Karpas-422 (cell line): ENCODE results near the gene PAMR1. TPM values are rescaled to one million over a fixed set of nuclear protein-coding genes. Genes with fewer than 3 reads are reported as not detected.

ENCODE experiments used
- DNase-seq: peaks from one replicate; pipeline ENCODE4 v3.0.0-alpha.2; 2015
- H2AFZ ChIP-seq: fragments of 200-600 bp; sonication (generic); 2 replicates; pipeline ENCODE4 v1.6.1; 2014; ENCODE audit warnings: antibody characterized with exemption, low read length, mixed read lengths
- H3K27ac ChIP-seq: fragments of 200-600 bp; sonication (generic); 2 replicates; pipeline ENCODE4 v1.5.1; 2014; ENCODE audit warnings: mild to moderate bottlenecking, low read length, moderate library complexity
- H3K27me3 ChIP-seq: fragments of 200-600 bp; sonication (generic); 2 replicates; pipeline ENCODE4 v1.6.1; 2014; ENCODE audit warnings: low read length, mixed read lengths
- H3K36me3 ChIP-seq: fragments of 200-600 bp; sonication (generic); 2 replicates; pipeline ENCODE4 v1.6.1; 2014; ENCODE audit warnings: low read length, mixed read lengths; ENCODE audit not compliant: insufficient read depth
- H3K4me1 ChIP-seq: fragments of 200-600 bp; sonication (generic); 2 replicates; pipeline ENCODE4 v1.6.1; 2014; ENCODE audit warnings: mild to moderate bottlenecking, low read length, mixed read lengths
- H3K4me2 ChIP-seq: fragments of 200-600 bp; sonication (generic); 2 replicates; pipeline ENCODE4 v1.6.1; 2014; ENCODE audit warnings: low read length, low read depth, mild to moderate bottlenecking; ENCODE audit not compliant: poor library complexity, severe bottlenecking
- H3K4me3 ChIP-seq: fragments of 200-600 bp; sonication (generic); 2 replicates; pipeline ENCODE4 v1.5.1; 2014; ENCODE audit warnings: mild to moderate bottlenecking, antibody characterized with exemption, low read length, mixed read lengths
- H3K79me2 ChIP-seq: fragments of 200-600 bp; sonication (generic); 2 replicates; pipeline ENCODE4 v1.6.1; 2014; ENCODE audit warnings: mild to moderate bottlenecking, low read length, mixed read lengths
- H3K9ac ChIP-seq: fragments of 200-600 bp; sonication (generic); 2 replicates; pipeline ENCODE4 v1.6.0; 2014; ENCODE audit warnings: low read length
- H3K9me2 ChIP-seq: fragments of 200-600 bp; sonication (generic), shearing (Covaris generic); replicated peaks from 2 replicates; pipeline ENCODE4 v1.6.0; 2014; ENCODE audit warnings: mild to moderate bottlenecking, low read length, moderate library complexity; ENCODE audit not compliant: insufficient read depth
- H3K9me3 ChIP-seq: fragments of 300-700, 200-600 bp; sonication (generic); 2 replicates; pipeline ENCODE4 v1.6.1; 2014; ENCODE audit warnings: low read length, mixed read lengths
- H4K20me1 ChIP-seq: fragments of 200-600 bp; sonication (generic); 2 replicates; pipeline ENCODE4 v1.6.1; 2014; ENCODE audit warnings: mild to moderate bottlenecking, antibody characterized with exemption, low read length, low read depth; ENCODE audit not compliant: insufficient read depth
- total RNA-seq: library from RNA; depleted of rRNA; stranded (reverse); fragments of >200 nt; shearing (Covaris generic); gene quantifications from 2 replicates; pipeline ENCODE4 v1.2.3, GENCODE V29; 2014; ENCODE audit warnings: low replicate concordance

Gene PAMR1
- total RNA-seq, 1 experiment from 2014 or later = not detected

DNA sequence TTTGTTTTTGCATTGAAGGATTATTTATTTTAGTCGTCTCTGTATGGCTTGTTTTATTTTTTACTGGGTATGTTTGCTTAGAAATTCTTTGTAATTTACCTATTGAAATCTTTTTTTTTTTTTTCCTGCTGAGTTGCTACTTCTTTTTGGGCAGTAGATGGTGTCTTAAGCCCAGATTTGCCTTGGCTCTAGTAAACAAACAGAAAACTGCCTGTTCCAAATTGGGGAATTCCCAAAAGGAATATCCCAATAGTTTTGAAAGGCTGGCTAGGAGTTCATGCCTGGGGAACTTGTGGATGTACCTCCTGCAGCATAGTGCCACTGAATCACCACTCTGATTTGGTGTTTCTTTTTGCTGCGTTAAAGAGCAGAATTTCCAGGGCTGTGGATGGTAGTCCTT is 17.7 kb downstream of the PAMR1 start:
- H3K27me3 ChIP-seq = no peaks in the 10 kb centered on the region
- H4K20me1 ChIP-seq = no peaks in the 10 kb centered on the region
- H3K36me3 ChIP-seq = no peaks in the 10 kb centered on the region
- H3K4me3 ChIP-seq = no peak overlapping the region
- H3K4me1 ChIP-seq = no peaks in the 10 kb centered on the region
- H3K9me3 ChIP-seq = no peaks in the 10 kb centered on the region
- no peak for DNase-seq
- H3K79me2 ChIP-seq = no peaks in the 10 kb centered on the region
- no peak overlapping the region for H3K9ac ChIP-seq
- H3K9me2 ChIP-seq = no peaks in the 10 kb centered on the region
- no peak overlapping the region for H3K27ac ChIP-seq
- H3K4me2 ChIP-seq = no peak overlapping the region
- no peak overlapping the region for H2AFZ ChIP-seq

DNA sequence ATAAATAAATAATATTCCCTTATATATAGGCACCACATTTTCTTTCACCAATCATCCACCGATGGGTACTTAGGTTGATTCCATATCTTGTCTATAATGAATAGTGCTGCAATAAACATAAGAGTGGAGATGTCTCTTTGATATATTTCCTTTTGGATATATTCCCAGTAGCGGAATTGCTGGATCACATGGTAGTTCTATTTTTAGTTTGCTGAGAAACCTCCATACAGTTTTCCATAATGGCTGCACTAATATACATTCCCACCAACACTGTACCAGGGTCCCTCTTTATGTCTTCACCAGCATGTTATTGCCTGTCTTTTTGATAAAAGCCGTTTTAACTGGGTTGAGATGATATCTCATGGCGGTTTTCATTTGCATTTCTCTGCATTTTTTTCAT is 23.6 kb downstream of the PAMR1 start:
- H3K4me1 ChIP-seq = no peaks in the 10 kb centered on the region
- no peaks in the 10 kb centered on the region for H4K20me1 ChIP-seq
- H3K4me3 ChIP-seq = no peak overlapping the region
- H3K9me2 ChIP-seq = no peaks in the 10 kb centered on the region
- DNase-seq = no peak
- no peak overlapping the region for H3K27ac ChIP-seq
- no peak overlapping the region for H3K9ac ChIP-seq
- H3K9me3 ChIP-seq = no peaks in the 10 kb centered on the region
- H3K27me3 ChIP-seq = no peaks in the 10 kb centered on the region
- H3K36me3 ChIP-seq = no peaks in the 10 kb centered on the region
- no peaks in the 10 kb centered on the region for H3K79me2 ChIP-seq
- no peak overlapping the region for H2AFZ ChIP-seq
- H3K4me2 ChIP-seq = no peak overlapping the region

DNA sequence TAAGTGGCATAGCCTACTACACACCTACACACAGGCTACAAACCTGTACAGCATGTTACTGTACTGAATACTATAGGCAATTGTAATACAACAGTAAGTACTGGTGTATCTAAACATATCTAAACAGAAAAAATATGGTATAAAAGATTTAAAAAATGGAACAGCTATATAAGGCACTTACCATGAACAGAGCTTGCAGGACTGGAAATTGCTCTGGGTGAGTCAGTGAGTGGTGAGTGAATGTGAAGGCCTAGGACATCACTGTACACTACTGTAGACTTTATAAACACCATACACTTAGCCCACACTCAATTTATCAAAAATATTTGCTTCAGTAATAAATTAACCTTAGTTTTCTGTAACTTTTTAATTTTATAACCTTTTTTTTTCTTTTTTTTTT is 24.7 kb downstream of the PAMR1 start:
- Histone ChIP-seq H3K4me3 (no peak overlapping the region), H3K4me1 (no peaks in the 10 kb centered on the region), H3K27ac (no peak overlapping the region), H3K27me3 (no peaks in the 10 kb centered on the region), H2AFZ (no peak overlapping the region), H3K36me3 (no peaks in the 10 kb centered on the region), H4K20me1 (no peaks in the 10 kb centered on the region), H3K4me2 (no peak overlapping the region), H3K9ac (no peak overlapping the region), H3K79me2 (no peaks in the 10 kb centered on the region), H3K9me2 (no peaks in the 10 kb centered on the region), H3K9me3 (no peaks in the 10 kb centered on the region)
- DNase-seq = no peak

DNA sequence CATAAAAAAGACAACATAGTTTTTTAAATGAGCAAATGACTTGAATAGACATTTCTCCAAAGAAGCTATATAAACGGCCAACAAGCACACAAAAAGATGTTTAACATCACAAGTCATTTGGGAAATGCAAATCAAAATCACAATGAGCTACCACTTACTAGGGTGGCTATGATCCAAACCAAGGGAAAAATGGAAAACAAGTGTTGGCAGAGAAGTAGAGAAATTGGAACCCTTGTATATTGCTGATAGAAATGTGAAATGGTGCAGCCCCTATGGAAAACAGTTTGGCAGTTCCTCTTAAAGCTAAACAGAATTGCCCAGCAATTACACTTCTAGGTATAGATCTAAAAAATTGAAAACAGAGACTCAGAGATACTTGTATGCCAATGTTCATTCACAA is 29.0 kb downstream of the PAMR1 start:
- H3K9ac ChIP-seq = no peak overlapping the region
- H2AFZ ChIP-seq = no peak overlapping the region
- no peaks in the 10 kb centered on the region for H3K79me2 ChIP-seq
- H3K9me3 ChIP-seq = no peaks in the 10 kb centered on the region
- H4K20me1 ChIP-seq = no peaks in the 10 kb centered on the region
- H3K27me3 ChIP-seq = no peaks in the 10 kb centered on the region
- no peak overlapping the region for H3K27ac ChIP-seq
- no peak overlapping the region for H3K4me3 ChIP-seq
- H3K9me2 ChIP-seq = no peaks in the 10 kb centered on the region
- no peak overlapping the region for H3K4me2 ChIP-seq
- H3K4me1 ChIP-seq = no peaks in the 10 kb centered on the region
- no peak for DNase-seq
- no peaks in the 10 kb centered on the region for H3K36me3 ChIP-seq

DNA sequence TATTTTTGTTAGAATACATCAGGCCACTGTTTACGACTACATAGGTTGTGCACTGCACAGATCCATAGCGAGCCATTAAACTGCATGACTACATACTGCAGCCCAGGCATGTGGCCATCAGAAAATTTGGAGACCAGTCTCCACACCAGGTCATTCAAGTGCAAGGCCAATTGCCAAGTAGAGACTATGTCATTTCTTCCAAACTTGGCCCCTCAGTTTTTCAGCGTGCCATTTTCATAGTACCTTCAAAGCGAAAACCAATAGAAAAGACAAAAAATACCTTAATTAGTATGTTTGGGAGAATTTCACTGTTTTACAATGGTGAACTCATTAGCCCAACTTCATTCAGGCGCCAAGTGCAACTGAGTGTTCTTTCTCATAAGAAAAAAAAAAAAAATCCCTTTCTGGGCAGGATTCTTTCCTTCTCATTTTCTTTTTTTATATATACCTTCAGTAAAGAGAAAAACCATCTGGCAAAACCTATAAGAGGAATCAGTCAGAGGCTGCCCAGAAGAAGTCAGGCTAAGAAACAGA is 30.4 kb downstream of the PAMR1 start:
- Histone ChIP-seq H4K20me1 (no peaks in the 10 kb centered on the region), H3K4me3 (no peak overlapping the region), H2AFZ (no peak overlapping the region), H3K27me3 (no peaks in the 10 kb centered on the region), H3K4me2 (no peak overlapping the region), H3K9ac (no peak overlapping the region), H3K27ac (no peak overlapping the region), H3K79me2 (no peaks in the 10 kb centered on the region), H3K9me2 (no peaks in the 10 kb centered on the region), H3K36me3 (no peaks in the 10 kb centered on the region), H3K4me1 (no peaks in the 10 kb centered on the region), H3K9me3 (no peaks in the 10 kb centered on the region)
- DNase-seq = no peak

DNA sequence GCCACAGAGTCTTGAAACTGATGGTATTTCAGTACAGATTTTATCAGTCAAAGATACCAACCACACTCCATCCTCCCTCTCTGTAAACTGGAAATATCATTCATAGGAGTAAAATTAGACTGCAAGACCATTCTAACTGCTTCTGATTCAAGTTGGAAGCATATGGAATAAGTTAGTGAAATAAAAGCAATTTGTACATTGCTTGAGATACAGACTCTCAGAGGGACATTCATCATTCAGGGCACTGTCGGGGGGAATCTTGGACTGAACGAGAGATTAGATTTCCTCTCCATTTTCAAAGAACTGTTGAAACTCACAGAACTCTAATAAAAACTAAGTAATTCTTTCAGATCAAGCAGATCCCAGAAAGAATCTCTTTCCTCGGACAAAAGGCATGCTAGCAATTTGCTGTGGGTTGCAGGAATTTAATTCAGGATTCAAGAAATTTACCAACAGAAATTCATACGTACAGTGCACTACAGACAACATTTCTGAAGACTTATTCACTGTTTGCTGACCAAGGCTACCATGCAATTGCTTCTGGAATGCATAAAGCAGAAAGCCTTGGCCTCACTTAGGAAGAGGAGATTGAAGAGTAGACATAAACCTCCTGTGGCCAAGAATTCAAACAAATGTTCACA is 34.1 kb downstream of the PAMR1 start:
- Histone ChIP-seq H3K27ac (no peak overlapping the region), H3K36me3 (no peaks in the 10 kb centered on the region), H3K9me3 (no peaks in the 10 kb centered on the region), H3K4me2 (no peak overlapping the region), H3K4me1 (no peaks in the 10 kb centered on the region), H3K9me2 (no peaks in the 10 kb centered on the region), H3K4me3 (no peak overlapping the region), H3K27me3 (no peaks in the 10 kb centered on the region), H2AFZ (no peak overlapping the region), H3K9ac (no peak overlapping the region), H4K20me1 (no peaks in the 10 kb centered on the region), H3K79me2 (no peaks in the 10 kb centered on the region)
- no peak for DNase-seq

DNA sequence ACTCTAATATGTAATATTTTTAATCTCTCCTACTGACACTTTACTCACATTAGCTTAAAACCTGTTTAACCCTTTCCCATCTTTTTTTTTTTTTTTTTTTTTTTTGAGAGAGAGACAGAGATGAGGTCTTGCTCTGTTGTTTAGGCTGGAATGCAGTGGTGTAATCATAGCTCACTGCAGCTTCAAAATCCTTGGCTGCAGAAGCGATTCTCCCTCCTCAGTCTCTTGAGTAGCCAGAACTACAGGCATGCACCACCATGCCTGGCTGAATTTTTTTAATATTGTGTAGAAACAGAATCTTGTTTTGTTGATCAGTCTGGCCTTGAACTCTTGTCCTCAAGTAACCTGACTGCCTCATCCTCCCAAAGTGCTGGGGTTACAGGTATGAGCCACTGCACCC is 37.3 kb downstream of the PAMR1 start:
- H3K9ac ChIP-seq = no peak overlapping the region
- no peaks in the 10 kb centered on the region for H3K36me3 ChIP-seq
- H3K27ac ChIP-seq = no peak overlapping the region

DNA sequence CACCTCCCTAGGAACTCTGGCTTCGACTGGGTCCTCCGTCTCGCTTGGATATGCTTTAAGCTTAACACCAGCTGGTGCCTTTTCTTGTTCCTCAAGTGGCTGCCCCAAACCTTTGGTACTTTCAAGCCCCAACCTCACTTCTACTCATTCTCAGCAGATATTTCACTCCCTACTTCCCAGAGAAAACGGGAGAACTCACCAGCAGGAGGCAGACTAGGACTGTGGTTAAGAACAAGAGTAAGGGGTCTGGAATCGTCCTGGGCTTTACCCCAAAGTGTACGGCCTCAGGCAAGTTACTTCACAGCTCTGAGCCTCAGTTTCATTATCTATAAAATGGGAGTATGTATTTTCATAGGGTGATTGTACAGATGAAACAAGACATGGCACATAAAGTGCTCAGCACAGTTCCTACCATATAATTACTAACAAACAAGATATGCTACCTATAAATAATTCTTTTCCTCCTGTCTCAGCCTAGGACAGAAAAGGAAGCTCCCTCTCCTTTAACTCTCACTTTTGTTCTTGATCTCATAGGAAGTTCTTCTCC is 37.8 kb downstream of the PAMR1 start:
- Histone ChIP-seq H3K9ac (no peak overlapping the region), H4K20me1 (no peaks in the 10 kb centered on the region), H3K9me2 (no peaks in the 10 kb centered on the region), H3K4me3 (no peak overlapping the region), H2AFZ (no peak overlapping the region), H3K4me1 (no peaks in the 10 kb centered on the region), H3K27me3 (no peaks in the 10 kb centered on the region), H3K79me2 (no peaks in the 10 kb centered on the region), H3K27ac (no peak overlapping the region), H3K4me2 (no peak overlapping the region), H3K36me3 (no peaks in the 10 kb centered on the region), H3K9me3 (no peaks in the 10 kb centered on the region)
- peak; percentile 44 for DNase-seq

More for the DNA sequence above, 37.3 kb downstream of the PAMR1 start:
- Histone ChIP-seq H3K79me2 (no peaks in the 10 kb centered on the region), H3K27me3 (no peaks in the 10 kb centered on the region), H4K20me1 (no peaks in the 10 kb centered on the region), H3K4me3 (no peak overlapping the region), H2AFZ (no peak overlapping the region), H3K9me3 (no peaks in the 10 kb centered on the region), H3K9me2 (no peaks in the 10 kb centered on the region), H3K4me1 (no peaks in the 10 kb centered on the region), H3K4me2 (no peak overlapping the region)
- no peak for DNase-seq
